AG04450 (cell line): ENCODE measurements around the gene DNLZ. TPM values are rescaled to one million over a fixed set of nuclear protein-coding genes. Genes with fewer than 3 reads are reported as not detected.

Experiments used
- CTCF ChIA-PET: fragments of 300-600, 350-600 bp; formaldehyde crosslinking; extraction: SDS; loops from one replicate; lab custom pipeline; 2022; ENCODE audit warnings: antibody characterized with exemption, inconsistent platforms; lab: Charles Lee
- POLR2A ChIA-PET: fragments of 350-600 bp; formaldehyde crosslinking; extraction: SDS; loops from one replicate; lab custom pipeline; 2021; ENCODE audit warnings: antibody characterized with exemption, inconsistent platforms; lab: Yijun Ruan, JAX
- DNase-seq: peaks from one replicate; pipeline ENCODE4 v3.0.0-alpha.2; 2011; ENCODE audit warnings: low read depth, low spot score
- H3K27ac ChIP-seq: one replicate; pipeline ENCODE4 v1.5.1; 2012; ENCODE audit warnings: low read depth, low read length, control low read depth
- H3K27me3 ChIP-seq: one replicate; pipeline ENCODE4 v1.6.0; 2012; ENCODE audit warnings: low read length; ENCODE audit not compliant: control insufficient read depth, insufficient read depth
- H3K4me3 ChIP-seq: 2 replicates; pipeline ENCODE4 v1.5.1; 2011; ENCODE audit warnings: mild to moderate bottlenecking, low read depth, low read length, control low read depth
- H3K9me3 ChIP-seq: 2 replicates; pipeline ENCODE4 v1.5.1; 2012; ENCODE audit warnings: low read length; ENCODE audit not compliant: control insufficient read depth, insufficient read depth
- polyA minus RNA-seq: library from RNA; depleted of rRNA, polyadenylated mRNA; stranded (reverse); fragments of >200 nt; gene quantifications from 2 replicates; pipeline ENCODE4 v1.2.3, GENCODE V29; 2011; rRNA and poly(A)+ RNA removed
- polyA plus RNA-seq: library from polyadenylated mRNA; depleted of rRNA; stranded (reverse); fragments of >200 nt; gene quantifications from 2 replicates; pipeline ENCODE4 v1.2.3, GENCODE V29; 2011; rRNA removed
- TF ChIP-seq, protein P1 (sequence below): IDR thresholded peaks from 2 replicates; pipeline ENCODE4 v1.5.1; 2011; ENCODE audit warnings: low read depth, low read length, control low read depth, inconsistent platforms

Gene DNLZ
- polyA plus RNA-seq (3.7 and 4.7 TPM in 2 replicates), polyA minus RNA-seq (0.74 and 0.96 TPM in 2 replicates)

DNA sequence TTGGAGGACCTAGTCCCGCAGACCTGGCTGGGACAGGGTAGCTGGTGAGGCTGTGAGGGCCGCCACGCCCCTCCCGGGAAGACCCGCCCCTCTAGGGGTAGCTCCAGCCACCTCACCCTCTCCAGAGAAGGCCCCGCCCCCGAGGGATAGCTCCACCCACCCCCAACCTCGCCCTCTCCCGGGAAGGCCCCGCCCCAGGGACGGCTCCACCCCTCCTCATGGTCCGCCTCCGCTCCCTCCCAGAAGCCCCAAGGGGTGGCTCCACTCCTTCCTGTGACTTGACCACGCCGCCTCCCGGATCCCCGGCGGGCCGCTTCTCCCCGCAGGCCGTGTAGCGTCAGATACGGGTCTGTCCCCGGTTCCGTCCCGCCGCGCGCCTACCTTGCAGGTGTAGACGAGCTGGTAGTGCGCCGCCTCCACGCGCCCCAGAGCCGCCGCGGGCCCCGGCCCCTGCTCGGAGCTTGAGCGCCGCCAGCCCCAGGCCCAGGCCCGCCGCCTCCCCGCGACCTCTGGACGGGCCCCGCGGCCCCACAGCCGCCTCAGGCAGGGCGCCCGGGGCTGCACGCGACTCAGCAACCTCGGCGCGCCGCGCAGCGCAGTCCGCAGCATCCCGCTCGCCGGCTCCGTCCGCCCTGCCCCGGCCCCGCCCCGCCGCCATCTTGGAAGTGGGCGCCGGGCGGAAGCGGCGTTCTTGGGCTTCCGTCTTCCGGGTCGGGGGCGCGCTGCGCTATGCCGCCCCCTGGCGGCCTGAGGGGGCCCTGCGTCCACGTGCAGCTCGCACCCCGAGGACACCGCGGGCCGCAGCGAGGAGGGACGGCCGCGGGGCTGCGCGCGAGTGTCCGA is at the start of gene DNLZ:
TSS of gene DNLZ (minus strand) at position 639 of the 843 bp plus-strand sequence. CDS start at position 609, 30 bp downstream.
- CTCF ChIA-PET = interaction anchor here (0.6 to 3.4 kb wide), 13 partner anchors 9 to 61 kb away, joined by 3 to 25 read pairs (median 3); no protein-coding TSS in a partner anchor
- H3K9me3 ChIP-seq = peaks cover 9% of the 10 kb centered on the region; the same call in 1 of the 2 replicates
- peak within 1 kb of the TSS; percentile 72 for H3K4me3 ChIP-seq
- TF ChIP-seq, protein P1, sequence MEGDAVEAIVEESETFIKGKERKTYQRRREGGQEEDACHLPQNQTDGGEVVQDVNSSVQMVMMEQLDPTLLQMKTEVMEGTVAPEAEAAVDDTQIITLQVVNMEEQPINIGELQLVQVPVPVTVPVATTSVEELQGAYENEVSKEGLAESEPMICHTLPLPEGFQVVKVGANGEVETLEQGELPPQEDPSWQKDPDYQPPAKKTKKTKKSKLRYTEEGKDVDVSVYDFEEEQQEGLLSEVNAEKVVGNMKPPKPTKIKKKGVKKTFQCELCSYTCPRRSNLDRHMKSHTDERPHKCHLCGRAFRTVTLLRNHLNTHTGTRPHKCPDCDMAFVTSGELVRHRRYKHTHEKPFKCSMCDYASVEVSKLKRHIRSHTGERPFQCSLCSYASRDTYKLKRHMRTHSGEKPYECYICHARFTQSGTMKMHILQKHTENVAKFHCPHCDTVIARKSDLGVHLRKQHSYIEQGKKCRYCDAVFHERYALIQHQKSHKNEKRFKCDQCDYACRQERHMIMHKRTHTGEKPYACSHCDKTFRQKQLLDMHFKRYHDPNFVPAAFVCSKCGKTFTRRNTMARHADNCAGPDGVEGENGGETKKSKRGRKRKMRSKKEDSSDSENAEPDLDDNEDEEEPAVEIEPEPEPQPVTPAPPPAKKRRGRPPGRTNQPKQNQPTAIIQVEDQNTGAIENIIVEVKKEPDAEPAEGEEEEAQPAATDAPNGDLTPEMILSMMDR = peak; percentile 81
- H3K27me3 ChIP-seq = no peaks in the 10 kb centered on the region
- POLR2A ChIA-PET = interaction anchor here (0.6 to 3.9 kb wide), 14 partner anchors 9 to 52 kb away, joined by 3 to 22 read pairs (median 4); partner anchors contain the start of genes ENTR1 and PMPCA
- peak; percentile 86 for DNase-seq
- peak within 1 kb of the TSS; percentile 65 for H3K27ac ChIP-seq

DNA sequence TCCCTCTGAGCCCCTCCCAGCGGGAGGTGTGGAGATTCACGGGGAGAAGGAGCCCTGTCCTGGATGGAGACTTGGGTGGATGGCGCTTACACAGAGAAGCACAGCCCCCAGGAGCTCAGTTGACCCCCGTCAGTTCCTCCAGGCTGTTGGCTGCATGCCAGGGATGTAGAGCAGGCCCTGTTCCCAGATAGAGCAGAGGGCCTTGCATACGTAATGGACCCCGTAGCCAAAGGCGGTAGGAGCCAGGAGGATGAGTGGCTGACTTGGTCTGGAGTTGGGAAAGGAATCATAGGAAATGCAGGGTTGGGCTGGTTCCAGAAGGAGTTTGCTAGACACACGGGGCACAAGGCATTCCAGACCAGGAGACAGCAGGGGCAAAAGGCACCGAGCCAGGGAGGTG is 49.4 kb upstream of the DNLZ start:
- POLR2A ChIA-PET = no interaction called here
- TF ChIP-seq, protein P1 = no peak

DNA sequence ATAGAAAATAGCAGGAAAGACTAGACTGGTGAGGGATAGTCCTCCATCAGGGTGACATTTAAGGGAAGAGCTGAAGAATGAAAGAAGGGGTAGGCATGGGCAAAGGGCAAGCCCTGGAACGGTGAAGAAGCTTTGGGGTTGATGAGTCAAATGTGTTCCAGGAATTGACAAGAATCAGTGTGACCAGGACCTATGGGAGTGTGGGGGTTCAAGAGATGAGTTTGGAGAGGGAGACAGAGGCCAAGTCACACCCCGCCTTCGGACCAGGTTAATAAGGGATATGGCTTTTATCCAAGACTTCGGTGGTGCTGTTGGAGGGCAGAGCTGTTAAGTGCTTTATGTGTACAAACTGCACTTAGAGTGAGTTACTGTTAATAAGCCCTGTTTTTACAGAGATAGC is 47.8 kb upstream of the DNLZ start:
- peak overlapping the region; percentile 95 for H3K4me3 ChIP-seq
- H3K9me3 ChIP-seq = peaks cover 4% of the 10 kb centered on the region; the same call in 1 of the 2 replicates
- POLR2A ChIA-PET = no interaction called here
- TF ChIP-seq, protein P1 = no peak
- no peak for DNase-seq
- no peak overlapping the region for H3K27ac ChIP-seq
- H3K27me3 ChIP-seq = no peaks in the 10 kb centered on the region
- CTCF ChIA-PET = no interaction called here

More for the DNA sequence above, 49.4 kb upstream of the DNLZ start:
- Histone ChIP-seq H3K27ac (no peak overlapping the region), H3K9me3 (peaks cover 4% of the 10 kb centered on the region; the same call in 1 of the 2 replicates), H3K4me3 (no peak overlapping the region), H3K27me3 (no peaks in the 10 kb centered on the region)
- CTCF ChIA-PET = no interaction called here
- no peak for DNase-seq

DNA sequence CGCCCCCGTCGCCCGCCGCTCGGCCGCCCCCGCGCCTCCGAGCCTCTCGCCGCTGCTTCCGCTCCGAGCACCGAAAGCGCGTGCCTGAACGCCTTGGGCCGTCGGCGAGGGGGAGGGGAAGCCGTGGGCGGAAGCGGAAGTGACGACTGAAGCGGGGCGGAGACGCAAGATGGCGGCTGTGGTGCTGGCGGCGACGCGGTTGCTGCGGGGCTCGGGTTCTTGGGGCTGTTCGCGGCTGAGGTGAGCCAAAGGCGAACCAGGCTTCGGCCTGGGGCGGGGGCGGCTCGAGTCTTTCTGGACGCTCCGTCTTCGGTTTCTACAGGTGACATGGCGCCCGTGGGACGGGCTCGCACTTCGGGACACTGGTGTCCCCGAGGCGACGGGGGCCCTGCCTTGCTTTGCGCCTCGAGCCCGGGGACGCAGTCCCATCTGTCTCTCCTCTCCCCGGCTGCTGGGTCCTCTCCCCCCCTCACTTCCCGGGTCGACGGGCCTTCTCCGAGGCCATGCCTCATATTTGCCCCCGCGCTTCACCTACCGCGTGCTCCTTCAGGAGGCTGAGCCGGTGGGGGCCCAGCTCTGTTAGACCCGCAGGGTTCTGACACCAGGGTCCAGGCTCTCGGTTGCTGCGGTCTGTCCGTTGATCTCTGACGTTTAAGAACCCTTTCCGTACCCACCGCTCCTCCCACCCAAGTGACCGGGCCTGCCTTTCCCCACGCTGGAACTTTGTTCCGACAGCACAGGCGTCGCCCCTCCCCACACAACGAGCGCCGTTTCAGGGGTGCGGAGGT is 47.1 kb upstream of the DNLZ start, which contains the start of the genes ENTR1 and PMPCA:
TSS of gene ENTR1 (minus strand) at position 115 of the 788 bp plus-strand sequence. CDS start 217 bp downstream, outside the sequence.
TSS of gene PMPCA (plus strand) at position 159 of the 788 bp plus-strand sequence. CDS start at position 170, 11 bp downstream.
- H3K4me3 ChIP-seq = peak within 1 kb of the TSS; percentile 95
- peaks cover 4% of the 10 kb centered on the region; the same call in 1 of the 2 replicates for H3K9me3 ChIP-seq
- CTCF ChIA-PET = interaction anchor here (0.5 to 1.2 kb wide), 3 partner anchors 9 to 99 kb away, joined by 3 to 6 read pairs (median 6); no protein-coding TSS in a partner anchor
- DNase-seq = peak; percentile 57
- TF ChIP-seq, protein P1 = no peak
- POLR2A ChIA-PET = interaction anchor here (1.0 to 1.5 kb wide), 3 partner anchors 48 to 84 kb away, joined by 4 to 5 read pairs (median 5); partner anchors contain the start of genes DNLZ and GPSM1
- H3K27ac ChIP-seq = peak within 1 kb of the TSS; percentile 80
- H3K27me3 ChIP-seq = no peaks in the 10 kb centered on the region
